ENCODE measurements around the gene ABCD3. TPM values are rescaled to one million over a fixed set of nuclear protein-coding genes. Genes with fewer than 3 reads are reported as not detected.
"Not testable (repeated sequence)": the region's sequence is repeated elsewhere in the genome, so short reads cannot be mapped to it uniquely, and the experiment has no call there.

Gene ABCD3
- total and polyA plus RNA-seq, 2 experiments from 2014 or later: 31.8 to 41.7 TPM

- no peak overlapping the region for H3K9ac ChIP-seq
- no peaks in the 10 kb centered on the region for H3K27me3 ChIP-seq (replicated peaks; ENCODE audit: insufficient read depth)
- H3K4me3 ChIP-seq: no peak overlapping the region
- WGBS, 2 experiments (ENCODE audit: low coverage in 1 of 2, low lambda C conversion rate in 2 of 2, missing lambda C conversion rate in 2 of 2): 91 to 92% methylated on average over 8 of the region's 8 CpGs
- peaks cover 10% of the 10 kb centered on the region; the same call in 1 of the 2 replicates for H4K20me1 ChIP-seq (ENCODE audit: insufficient read depth)
- H3K4me2 ChIP-seq (ENCODE audit: unreplicated experiment): no peak overlapping the region
- no peaks in the 10 kb centered on the region for H3K36me3 ChIP-seq (ENCODE audit: low read depth)
- H3K79me2 ChIP-seq (ENCODE audit: insufficient read depth): peaks cover 87% of the 10 kb centered on the region
- peaks cover 16% of the 10 kb centered on the region for H3F3A ChIP-seq (ENCODE audit: insufficient read depth)
- in situ Hi-C loops (cut with MboI): no loop called here
- DNase-seq: peak; percentile 32
- H3K27ac ChIP-seq: no peak overlapping the region
- no peaks in the 10 kb centered on the region for H3K9me2 ChIP-seq (ENCODE audit: insufficient read depth)
- TF ChIP-seq EZH2phosphoT487 (IDR thresholded peaks at IDR 0.05; ENCODE audit: insufficient read depth, low read depth) (no peak), EZH2 (IDR thresholded peaks at IDR 0.05; ENCODE audit: insufficient read depth, poor library complexity, severe bottlenecking) (no peak)
- H3K9me3 ChIP-seq (ENCODE audit: low read depth): no peaks in the 10 kb centered on the region
- peaks cover 37% of the 10 kb centered on the region for H3K4me1 ChIP-seq (ENCODE audit: insufficient read depth)
- no peak overlapping the region for H2AFZ ChIP-seq
Observed at GRCh38 chr1:94422115-94422820, 4.1 kb downstream of the ABCD3 start.

- Histone ChIP-seq H3K4me2 (ENCODE audit: unreplicated experiment) (peak overlapping the region; percentile 36), H3K27ac (no peak overlapping the region), H3K9ac (no peak overlapping the region), H3K4me3 (no peak overlapping the region), H3K79me2 (ENCODE audit: insufficient read depth) (peaks cover 100% of the 10 kb centered on the region), H3K27me3 (replicated peaks; ENCODE audit: insufficient read depth) (no peaks in the 10 kb centered on the region), H3F3A (ENCODE audit: insufficient read depth) (peaks cover 11% of the 10 kb centered on the region; the same call in 1 of the 2 replicates), H4K20me1 (ENCODE audit: insufficient read depth) (peaks cover 10% of the 10 kb centered on the region; the same call in 1 of the 2 replicates), H3K9me3 (ENCODE audit: low read depth) (no peaks in the 10 kb centered on the region), H3K4me1 (ENCODE audit: insufficient read depth) (peaks cover 23% of the 10 kb centered on the region), H2AFZ (no peak overlapping the region), H3K9me2 (ENCODE audit: insufficient read depth) (no peaks in the 10 kb centered on the region), H3K36me3 (ENCODE audit: low read depth) (no peaks in the 10 kb centered on the region)
- 28 to 33% methylated on average over 4 of the region's 4 CpGs for WGBS, 2 experiments (ENCODE audit: low coverage in 1 of 2, low lambda C conversion rate in 2 of 2, missing lambda C conversion rate in 2 of 2)
- DNase-seq: no peak
- TF ChIP-seq EZH2 (IDR thresholded peaks at IDR 0.05; ENCODE audit: insufficient read depth, poor library complexity, severe bottlenecking): no peak
- no peak for TF ChIP-seq EZH2phosphoT487 (IDR thresholded peaks at IDR 0.05; ENCODE audit: insufficient read depth, low read depth)
- in situ Hi-C loops (cut with MboI): no loop called here
Observed at GRCh38 chr1:94425821-94426484, 7.8 kb downstream of the ABCD3 start.

- H3K27me3 ChIP-seq (replicated peaks; ENCODE audit: insufficient read depth); H3K4me3 ChIP-seq; in situ Hi-C loops (cut with MboI); H3K36me3 ChIP-seq (ENCODE audit: low read depth); H3K9me2 ChIP-seq (ENCODE audit: insufficient read depth); H3K9ac ChIP-seq; DNase-seq; H3K27ac ChIP-seq; H3K4me2 ChIP-seq (ENCODE audit: unreplicated experiment); H2AFZ ChIP-seq; H4K20me1 ChIP-seq (ENCODE audit: insufficient read depth); H3K9me3 ChIP-seq (ENCODE audit: low read depth): not testable (repeated sequence)
- H3K4me1 ChIP-seq (ENCODE audit: insufficient read depth): peaks cover 23% of the 10 kb centered on the region
- H3K79me2 ChIP-seq (ENCODE audit: insufficient read depth): peaks cover 100% of the 10 kb centered on the region
- peaks cover 11% of the 10 kb centered on the region; the same call in 1 of the 2 replicates for H3F3A ChIP-seq (ENCODE audit: insufficient read depth)
- 99 to 100% methylated on average over 8 to 9 of the region's 9 CpGs for WGBS, 2 experiments (ENCODE audit: low coverage in 1 of 2, low lambda C conversion rate in 2 of 2, missing lambda C conversion rate in 2 of 2)
Observed at GRCh38 chr1:94426485-94426870, 8.3 kb downstream of the ABCD3 start.

GRCh38 chr1:94428441-94428840 lies 10.3 kb downstream of the ABCD3 start:
- H3K36me3 ChIP-seq (ENCODE audit: low read depth): no peaks in the 10 kb centered on the region
- H3K4me1 ChIP-seq (ENCODE audit: insufficient read depth): peaks cover 6% of the 10 kb centered on the region
- H3K9me3 ChIP-seq (ENCODE audit: low read depth): no peaks in the 10 kb centered on the region
- no peak overlapping the region for H3K27ac ChIP-seq
- DNase-seq: no peak
- no peak for TF ChIP-seq EZH2 (IDR thresholded peaks at IDR 0.05; ENCODE audit: insufficient read depth, poor library complexity, severe bottlenecking)
- no peak for TF ChIP-seq EZH2phosphoT487 (IDR thresholded peaks at IDR 0.05; ENCODE audit: insufficient read depth, low read depth)
- H3K27me3 ChIP-seq (replicated peaks; ENCODE audit: insufficient read depth): no peaks in the 10 kb centered on the region
- in situ Hi-C loops (cut with MboI): no loop called here
- H3K4me2 ChIP-seq (ENCODE audit: unreplicated experiment): no peak overlapping the region
- H3K4me3 ChIP-seq: no peak overlapping the region
- peaks cover 100% of the 10 kb centered on the region for H3K79me2 ChIP-seq (ENCODE audit: insufficient read depth)
- H3K9me2 ChIP-seq (ENCODE audit: insufficient read depth): no peaks in the 10 kb centered on the region
- peaks cover 10% of the 10 kb centered on the region; the same call in 1 of the 2 replicates for H4K20me1 ChIP-seq (ENCODE audit: insufficient read depth)
- H3F3A ChIP-seq (ENCODE audit: insufficient read depth): peaks cover under 1% of the 10 kb centered on the region; the same call in 1 of the 2 replicates
- H2AFZ ChIP-seq: no peak overlapping the region
- 93 to 97% methylated on average over 5 of the region's 5 CpGs for WGBS, 2 experiments (ENCODE audit: low coverage in 1 of 2, low lambda C conversion rate in 2 of 2, missing lambda C conversion rate in 2 of 2)
- H3K9ac ChIP-seq: no peak overlapping the region

GRCh38 chr1:94428927-94429528 lies 10.8 kb downstream of the ABCD3 start:
- H3F3A ChIP-seq (ENCODE audit: insufficient read depth); H3K36me3 ChIP-seq (ENCODE audit: low read depth); DNase-seq; H4K20me1 ChIP-seq (ENCODE audit: insufficient read depth); H3K27me3 ChIP-seq (replicated peaks; ENCODE audit: insufficient read depth); H3K27ac ChIP-seq; H3K9me3 ChIP-seq (ENCODE audit: low read depth); H3K4me3 ChIP-seq; H3K4me2 ChIP-seq (ENCODE audit: unreplicated experiment); H2AFZ ChIP-seq; H3K9me2 ChIP-seq (ENCODE audit: insufficient read depth); in situ Hi-C loops (cut with MboI); H3K4me1 ChIP-seq (ENCODE audit: insufficient read depth); H3K9ac ChIP-seq: not testable (repeated sequence)
- 95 to 100% methylated on average over 3 of the region's 3 CpGs for WGBS, 2 experiments (ENCODE audit: low coverage in 1 of 2, low lambda C conversion rate in 2 of 2, missing lambda C conversion rate in 2 of 2)
- H3K79me2 ChIP-seq (ENCODE audit: insufficient read depth): peaks cover 100% of the 10 kb centered on the region

GRCh38 chr1:94430066-94430465 lies 11.9 kb downstream of the ABCD3 start:
- H3K79me2 ChIP-seq (ENCODE audit: insufficient read depth): peaks cover 100% of the 10 kb centered on the region
- H3K9me2 ChIP-seq (ENCODE audit: insufficient read depth); H4K20me1 ChIP-seq (ENCODE audit: insufficient read depth); H3K27me3 ChIP-seq (replicated peaks; ENCODE audit: insufficient read depth); H3K9ac ChIP-seq; H3K27ac ChIP-seq; in situ Hi-C loops (cut with MboI); H3K36me3 ChIP-seq (ENCODE audit: low read depth); H3F3A ChIP-seq (ENCODE audit: insufficient read depth); H3K4me2 ChIP-seq (ENCODE audit: unreplicated experiment); H3K4me1 ChIP-seq (ENCODE audit: insufficient read depth); H3K4me3 ChIP-seq; H3K9me3 ChIP-seq (ENCODE audit: low read depth); H2AFZ ChIP-seq; DNase-seq: not testable (repeated sequence)
- WGBS, 2 experiments (ENCODE audit: low coverage in 1 of 2, low lambda C conversion rate in 2 of 2, missing lambda C conversion rate in 2 of 2): 22 to 72% methylated on average over 1 of the region's 1 CpG

All from GM23248 (cell line).